NCI-H2227 (cell line): Measurements from ENCODE around the gene KRTAP12-3.

ENCODE experiments used
- DNase-seq: peaks from one replicate; lab custom pipeline; 2025; ENCODE audit not compliant: unreplicated experiment; lab: John Stamatoyannopoulos, UW

The KRTAP12-3 gene

GRCh38 chr21:44701541-44701940, 43.8 kb downstream of the KRTAP12-3 start:
- no peak for DNase-seq

GRCh38 chr21:44702111-44702972, 44.6 kb downstream of the KRTAP12-3 start:
- DNase-seq, result no peak

- no peak for DNase-seq
Observed at GRCh38 chr21:44702973-44703730, 45.4 kb downstream of the KRTAP12-3 start.

- DNase-seq, result no peak
Observed at GRCh38 chr21:44703731-44704635, 46.3 kb downstream of the KRTAP12-3 start.

DNA sequence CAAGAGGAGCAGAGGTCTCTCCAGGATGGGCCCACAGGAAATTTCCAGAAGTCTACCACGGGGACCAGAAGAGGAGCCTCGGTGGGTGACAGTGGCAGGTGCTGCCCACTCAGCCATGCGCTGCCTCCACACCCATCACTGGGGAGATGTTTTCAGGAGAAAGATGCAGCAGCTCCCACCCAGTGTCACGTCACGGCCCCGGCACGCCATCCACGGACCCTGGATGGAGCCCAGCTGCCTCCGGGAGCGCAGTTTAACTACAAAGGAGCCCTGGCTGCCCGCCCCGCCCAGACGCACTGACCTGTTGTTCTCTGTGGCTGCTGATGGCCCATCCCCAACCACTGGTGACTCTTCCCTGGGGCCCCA, 46.9 kb downstream of the KRTAP12-3 start:
- DNase-seq, result no peak

DNA sequence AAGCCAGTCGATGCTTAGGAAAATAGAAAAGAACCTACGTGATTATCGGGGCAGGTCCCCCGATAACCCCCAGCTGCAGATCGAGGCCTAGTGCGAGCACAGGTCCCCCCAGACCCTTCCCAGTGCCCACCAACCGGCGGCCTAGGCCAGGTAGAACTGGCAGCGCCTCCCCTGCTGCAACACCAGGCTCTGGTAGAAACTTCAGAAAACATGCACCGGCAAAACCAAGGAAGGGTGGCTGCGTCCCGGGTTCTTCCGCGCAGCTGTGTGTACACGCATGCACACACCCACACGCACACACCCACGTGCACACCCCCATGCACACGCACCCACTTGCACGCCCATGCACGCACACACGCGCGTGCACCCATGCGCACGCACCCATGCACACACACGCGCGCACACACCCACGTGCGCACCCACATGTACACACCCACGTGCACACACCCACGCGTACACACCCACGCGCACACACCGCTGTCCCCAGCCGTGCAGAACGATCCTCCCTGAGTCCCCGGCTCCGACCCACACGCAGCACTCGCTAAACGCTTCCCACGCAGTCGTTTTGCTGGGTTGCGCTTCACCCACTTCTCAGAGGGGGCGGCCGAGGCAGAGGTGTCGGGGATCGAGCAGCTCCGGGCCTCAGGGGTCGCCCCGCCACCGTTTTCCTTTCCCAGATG, 48.4 kb downstream of the KRTAP12-3 start:
- DNase-seq, result no peak

DNA sequence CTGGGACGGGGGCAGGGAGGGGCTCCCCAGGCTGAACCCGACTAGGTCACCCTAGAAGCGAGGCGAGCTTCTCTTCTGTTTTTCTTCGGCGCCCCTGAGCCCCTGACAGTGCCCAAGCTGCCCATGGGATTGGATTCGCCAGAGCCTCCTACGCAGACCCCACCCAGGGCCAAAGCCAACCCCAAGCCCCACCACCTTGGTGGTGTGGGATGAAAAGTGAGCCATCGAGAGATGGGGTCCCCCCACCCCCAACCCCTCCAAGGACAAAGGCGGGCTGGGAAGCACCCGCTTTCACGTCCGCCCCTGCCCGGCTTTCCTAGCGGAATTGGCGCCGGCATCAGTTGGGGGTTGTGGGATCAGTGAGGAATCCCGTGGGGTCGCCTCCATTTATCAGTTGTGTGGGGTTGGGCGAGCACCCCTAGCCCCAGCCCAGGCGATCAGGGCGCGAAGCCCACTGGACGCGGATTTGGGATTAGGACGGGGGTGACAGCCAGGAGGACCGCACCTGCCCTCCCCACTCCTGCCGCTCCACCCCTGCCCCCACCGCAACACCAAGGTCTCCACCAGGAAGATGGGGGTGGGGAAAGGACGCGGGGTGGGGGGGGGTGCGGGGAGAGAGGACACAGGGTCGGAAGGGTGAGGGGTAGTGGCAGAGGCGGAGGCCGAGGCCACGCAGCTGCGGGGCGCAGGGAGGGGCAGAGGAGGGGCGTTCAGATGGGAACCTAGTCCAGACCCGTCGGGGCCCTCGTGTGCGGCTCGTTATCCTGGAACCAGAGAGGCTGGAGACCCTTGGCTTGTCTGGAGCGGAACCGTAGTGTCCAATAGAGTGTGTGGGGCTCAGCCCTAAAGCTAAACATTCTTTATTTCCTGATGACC, 49.2 kb downstream of the KRTAP12-3 start:
- no peak for DNase-seq
